Adipocyte (in vitro differentiated cells): ENCODE measurements around the gene CLNK.

Experiments
- DNase-seq: peaks from one replicate; pipeline ENCODE4 v3.0.0-alpha.2; 2015; ENCODE audit warnings: low read depth
- H3K27me3 ChIP-seq: replicated peaks from 2 replicates; pipeline ENCODE4 v1.7.0; 2013; ENCODE audit warnings: mild to moderate bottlenecking, low read length, moderate library complexity; ENCODE audit not compliant: control insufficient read depth, insufficient read depth
- H3K36me3 ChIP-seq: 2 replicates; pipeline ENCODE4 v1.7.0; 2013; ENCODE audit warnings: low read length, mild to moderate bottlenecking, moderate library complexity; ENCODE audit not compliant: control insufficient read depth, insufficient read depth, severe bottlenecking
- H3K4me1 ChIP-seq: 2 replicates; pipeline ENCODE4 v1.7.0; 2013; ENCODE audit warnings: mild to moderate bottlenecking, low read length, moderate library complexity; ENCODE audit not compliant: control insufficient read depth, insufficient read depth
- H3K4me3 ChIP-seq: 2 replicates; pipeline ENCODE4 v1.7.0; 2013; ENCODE audit warnings: mild to moderate bottlenecking, low read length, moderate library complexity
- H3K9ac ChIP-seq: 2 replicates; pipeline ENCODE4 v1.7.0; 2013; ENCODE audit warnings: mild to moderate bottlenecking, low read length, moderate library complexity
- H3K9me3 ChIP-seq: 2 replicates; pipeline ENCODE4 v1.7.0; 2013; ENCODE audit warnings: mild to moderate bottlenecking, low read length, moderate library complexity; ENCODE audit not compliant: control insufficient read depth

CLNK gene, protein sequence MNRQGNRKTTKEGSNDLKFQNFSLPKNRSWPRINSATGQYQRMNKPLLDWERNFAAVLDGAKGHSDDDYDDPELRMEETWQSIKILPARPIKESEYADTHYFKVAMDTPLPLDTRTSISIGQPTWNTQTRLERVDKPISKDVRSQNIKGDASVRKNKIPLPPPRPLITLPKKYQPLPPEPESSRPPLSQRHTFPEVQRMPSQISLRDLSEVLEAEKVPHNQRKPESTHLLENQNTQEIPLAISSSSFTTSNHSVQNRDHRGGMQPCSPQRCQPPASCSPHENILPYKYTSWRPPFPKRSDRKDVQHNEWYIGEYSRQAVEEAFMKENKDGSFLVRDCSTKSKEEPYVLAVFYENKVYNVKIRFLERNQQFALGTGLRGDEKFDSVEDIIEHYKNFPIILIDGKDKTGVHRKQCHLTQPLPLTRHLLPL

DNA sequence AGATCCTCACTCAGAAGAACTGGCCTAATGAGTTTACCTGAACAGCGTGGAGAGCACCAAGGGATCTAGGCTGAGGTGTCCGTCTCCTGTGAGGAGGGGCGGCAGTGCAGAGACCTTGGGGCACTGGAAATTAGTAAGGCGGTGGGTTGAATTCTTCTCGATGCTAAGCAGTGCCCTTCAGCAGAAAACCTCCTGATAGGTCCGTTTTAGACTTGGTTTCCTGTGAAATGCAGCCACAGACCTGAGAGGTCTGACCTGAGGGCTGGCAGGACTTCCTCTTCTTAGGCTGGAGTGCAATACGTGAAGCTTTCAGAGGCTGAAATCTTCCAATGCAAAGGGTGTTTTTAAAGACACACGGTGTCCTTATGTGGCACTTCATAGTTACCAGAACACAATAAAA, at the start of gene CLNK:
Gene CLNK, minus strand, starts transcription at position 138 of the 400 bp plus-strand sequence. CDS start 16,899 bp downstream, outside the sequence.
- Histone ChIP-seq H3K36me3 (no peaks in the 10 kb centered on the region), H3K9me3 (no peaks in the 10 kb centered on the region), H3K27me3 (no peaks in the 10 kb centered on the region), H3K9ac (no peak within 1 kb of the TSS), H3K4me3 (no peak within 1 kb of the TSS), H3K4me1 (no peaks in the 10 kb centered on the region)
- DNase-seq, result no peak

DNA sequence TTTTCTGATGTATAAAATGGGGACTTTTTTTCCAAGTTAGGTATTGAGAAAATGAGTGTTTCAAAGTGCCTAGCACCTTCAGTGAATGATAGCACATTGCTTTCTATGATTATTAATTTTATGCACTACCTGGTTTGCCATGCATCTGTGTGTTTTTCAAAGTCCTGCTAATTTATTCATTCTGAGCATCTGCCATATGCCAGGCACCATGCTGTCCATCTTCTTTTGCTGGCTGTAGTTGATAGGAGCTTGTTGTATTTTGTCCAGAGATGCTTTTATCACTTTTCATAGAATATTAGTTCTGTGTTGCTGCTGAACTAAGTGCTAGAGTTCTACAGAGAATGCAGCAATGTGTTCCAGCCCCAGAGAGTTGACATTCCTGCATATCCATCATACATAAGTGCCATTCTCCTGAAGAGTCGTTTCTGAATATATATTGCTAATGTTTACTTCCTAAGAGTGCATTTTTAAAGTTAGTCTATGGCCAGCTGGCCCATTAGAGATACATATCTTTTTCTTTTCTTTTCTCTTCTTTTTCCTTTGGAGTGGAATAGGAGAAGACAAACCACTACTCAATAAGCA, 49.0 kb upstream of the CLNK start:
- H3K9me3 ChIP-seq, result no peaks in the 10 kb centered on the region
- no peak for DNase-seq
- H3K27me3 ChIP-seq, result no peaks in the 10 kb centered on the region
- no peak overlapping the region for H3K9ac ChIP-seq
- H3K36me3 ChIP-seq, result no peaks in the 10 kb centered on the region
- no peaks in the 10 kb centered on the region for H3K4me1 ChIP-seq
- no peak overlapping the region for H3K4me3 ChIP-seq

DNA sequence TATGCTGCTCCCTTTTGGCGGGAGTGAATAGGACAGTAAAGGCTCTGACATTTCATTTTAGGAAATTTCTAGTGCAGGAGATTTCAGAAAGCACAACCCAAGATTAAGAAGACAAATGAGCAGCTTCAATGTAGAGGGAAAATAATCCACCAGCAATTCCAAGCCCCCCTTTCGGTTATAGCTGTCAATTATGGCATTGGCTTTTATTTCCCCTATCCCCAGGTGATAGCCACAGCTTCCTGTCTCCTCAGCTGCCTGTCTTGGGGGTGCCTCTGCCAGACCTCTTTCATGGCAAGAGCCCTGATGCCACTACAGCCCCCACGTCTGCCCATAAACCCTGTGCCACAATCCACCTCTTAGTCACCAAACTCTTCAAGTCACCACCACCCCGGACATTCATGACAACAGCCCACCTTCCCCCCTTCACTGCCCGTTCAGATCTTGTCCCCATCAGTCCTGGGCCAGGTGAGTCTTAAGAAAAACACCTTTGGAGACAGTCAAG, 48.4 kb upstream of the CLNK start:
- H3K9ac ChIP-seq, result no peak overlapping the region
- H3K9me3 ChIP-seq, result no peaks in the 10 kb centered on the region
- H3K27me3 ChIP-seq, result no peaks in the 10 kb centered on the region
- no peak overlapping the region for H3K4me3 ChIP-seq
- DNase-seq, result no peak
- no peaks in the 10 kb centered on the region for H3K4me1 ChIP-seq
- no peaks in the 10 kb centered on the region for H3K36me3 ChIP-seq

DNA sequence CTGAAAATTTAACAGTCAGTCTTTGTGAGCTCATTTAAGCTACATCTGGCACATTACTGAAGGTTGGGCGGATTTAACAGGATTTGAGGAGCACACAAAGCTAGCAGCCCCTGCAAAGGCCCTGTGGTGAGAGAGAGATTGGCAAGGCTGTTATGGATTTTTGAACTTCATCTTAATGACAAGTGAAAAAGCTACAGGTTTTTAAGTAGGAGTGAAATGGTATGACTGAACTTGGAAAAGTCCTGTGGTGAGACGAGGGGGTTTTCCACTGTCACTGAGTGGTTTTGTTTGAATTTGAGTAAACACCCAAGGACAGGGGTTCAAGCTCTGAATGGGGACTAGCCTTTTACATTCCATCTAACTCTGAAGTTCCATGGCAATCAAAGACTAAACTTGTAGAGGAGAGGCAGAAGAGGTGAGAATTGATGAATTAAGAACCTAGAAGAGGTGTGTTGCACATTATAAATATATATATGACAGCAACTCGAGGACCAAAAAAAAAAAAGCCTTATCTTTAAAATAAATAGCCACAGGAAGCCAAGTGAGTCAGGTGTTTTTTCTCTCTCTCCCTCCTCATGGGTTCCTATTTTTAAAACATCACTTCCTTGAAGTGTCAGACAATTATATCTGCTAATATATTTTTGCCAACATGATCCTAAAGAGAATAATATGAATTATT, 47.8 kb upstream of the CLNK start:
- Histone ChIP-seq H3K27me3 (no peaks in the 10 kb centered on the region), H3K9ac (no peak overlapping the region), H3K36me3 (no peaks in the 10 kb centered on the region), H3K9me3 (no peaks in the 10 kb centered on the region), H3K4me3 (no peak overlapping the region), H3K4me1 (no peaks in the 10 kb centered on the region)
- DNase-seq, result no peak

DNA sequence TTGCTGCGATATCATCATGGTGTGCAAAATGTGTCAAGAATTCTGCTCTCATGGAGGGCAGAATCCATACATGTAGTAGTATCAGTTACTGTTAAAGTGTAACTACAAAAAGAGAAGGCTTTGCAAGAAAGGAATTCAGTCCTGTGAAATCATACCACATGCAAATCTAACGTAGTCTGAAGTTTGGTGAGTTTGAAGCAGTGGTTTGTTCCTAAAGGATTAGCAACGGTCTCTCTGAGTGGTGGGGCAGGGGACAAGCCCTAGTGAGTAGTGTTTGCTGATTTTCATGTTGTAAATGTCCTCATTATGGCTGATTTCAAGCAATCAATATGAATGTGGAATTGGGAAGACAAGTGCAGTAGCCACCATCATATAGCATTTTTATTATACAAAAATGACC, 47.1 kb upstream of the CLNK start:
- no peak for DNase-seq
- no peak overlapping the region for H3K4me3 ChIP-seq
- no peak overlapping the region for H3K9ac ChIP-seq
- no peaks in the 10 kb centered on the region for H3K9me3 ChIP-seq
- H3K27me3 ChIP-seq, result no peaks in the 10 kb centered on the region
- H3K36me3 ChIP-seq, result no peaks in the 10 kb centered on the region
- no peaks in the 10 kb centered on the region for H3K4me1 ChIP-seq

DNA sequence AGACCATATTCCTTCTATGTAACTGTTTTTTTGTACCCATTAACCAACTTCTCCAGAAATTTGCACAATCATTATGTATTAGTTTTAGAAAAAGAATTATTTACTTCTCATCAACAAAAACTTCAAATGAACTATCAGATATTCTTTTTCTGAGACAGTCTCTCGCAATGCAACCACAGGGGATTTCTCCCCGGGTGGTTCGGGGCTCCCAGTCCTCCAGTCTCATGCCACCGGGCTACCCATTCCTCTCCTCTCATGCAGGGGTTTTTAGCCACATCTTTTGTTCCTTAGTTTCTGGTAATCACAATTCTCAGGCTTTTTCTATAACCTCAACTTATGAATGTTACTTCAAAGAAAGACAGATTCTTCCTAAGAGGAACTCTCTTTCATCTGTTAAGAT, 46.6 kb upstream of the CLNK start:
- no peaks in the 10 kb centered on the region for H3K9me3 ChIP-seq
- H3K4me3 ChIP-seq, result no peak overlapping the region
- no peak for DNase-seq
- no peak overlapping the region for H3K9ac ChIP-seq
- no peaks in the 10 kb centered on the region for H3K4me1 ChIP-seq
- no peaks in the 10 kb centered on the region for H3K27me3 ChIP-seq
- H3K36me3 ChIP-seq, result no peaks in the 10 kb centered on the region

DNA sequence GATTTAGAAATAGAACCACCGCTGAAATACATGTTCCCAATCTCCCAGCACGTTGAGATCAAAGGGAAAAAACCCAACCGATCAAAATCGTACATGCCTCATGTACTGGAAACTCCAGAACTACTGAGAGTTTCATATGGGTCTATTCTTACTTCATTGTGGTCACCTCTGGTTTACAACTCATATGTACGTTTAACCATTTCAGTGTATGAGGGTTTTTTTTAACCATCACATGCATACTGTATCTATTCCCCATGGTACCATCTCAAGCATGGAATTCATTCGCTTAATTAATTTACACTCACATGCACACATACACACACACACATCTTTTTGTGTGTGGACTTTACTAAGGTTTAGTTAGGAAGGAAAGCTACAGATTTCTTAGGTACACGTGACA, 46.0 kb upstream of the CLNK start:
- no peaks in the 10 kb centered on the region for H3K27me3 ChIP-seq
- no peak overlapping the region for H3K9ac ChIP-seq
- no peak for DNase-seq
- no peaks in the 10 kb centered on the region for H3K9me3 ChIP-seq
- no peak overlapping the region for H3K4me3 ChIP-seq
- H3K4me1 ChIP-seq, result no peaks in the 10 kb centered on the region
- no peaks in the 10 kb centered on the region for H3K36me3 ChIP-seq

DNA sequence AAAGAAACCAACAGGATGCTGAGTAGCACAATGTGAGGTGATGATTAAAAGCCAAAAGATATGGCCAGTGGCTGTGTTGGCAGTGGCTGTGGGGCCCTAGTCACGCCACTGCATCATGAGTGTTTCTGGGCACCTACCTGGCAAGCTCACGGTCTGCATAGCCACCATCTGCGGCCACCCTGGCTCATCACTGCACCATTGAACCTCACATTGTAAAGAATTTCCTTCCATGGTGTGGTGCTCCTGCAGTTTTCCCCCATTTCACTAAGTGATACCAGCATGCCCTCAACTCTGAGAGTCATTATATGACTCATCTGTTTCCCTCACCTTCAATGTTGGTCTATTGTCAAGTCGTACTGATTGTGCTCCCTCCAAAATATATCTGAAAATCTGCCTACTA, 45.5 kb upstream of the CLNK start:
- DNase-seq, result no peak
- no peaks in the 10 kb centered on the region for H3K27me3 ChIP-seq
- H3K4me1 ChIP-seq, result no peaks in the 10 kb centered on the region
- no peaks in the 10 kb centered on the region for H3K9me3 ChIP-seq
- no peak overlapping the region for H3K4me3 ChIP-seq
- H3K36me3 ChIP-seq, result no peaks in the 10 kb centered on the region
- H3K9ac ChIP-seq, result no peak overlapping the region

DNA sequence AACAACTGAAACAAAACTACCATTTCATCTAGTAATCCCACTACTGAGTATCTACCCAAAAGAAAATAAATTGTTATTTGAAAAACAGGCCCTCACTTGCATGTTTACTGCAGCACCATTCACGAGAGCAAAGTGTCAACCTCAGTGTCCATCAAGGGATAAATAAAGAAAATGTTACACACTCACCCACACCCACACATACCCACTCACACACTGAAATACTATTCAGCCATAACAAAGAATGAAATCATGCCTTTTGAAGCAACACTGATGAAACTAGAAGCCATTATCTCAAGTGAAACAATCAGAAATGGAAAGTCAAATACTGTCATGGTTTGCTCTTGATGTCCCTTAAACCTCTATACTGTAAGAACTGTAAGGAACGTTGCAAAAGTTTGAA, 44.8 kb upstream of the CLNK start:
- Histone ChIP-seq H3K9ac (no peak overlapping the region), H3K4me3 (no peak overlapping the region)

DNA sequence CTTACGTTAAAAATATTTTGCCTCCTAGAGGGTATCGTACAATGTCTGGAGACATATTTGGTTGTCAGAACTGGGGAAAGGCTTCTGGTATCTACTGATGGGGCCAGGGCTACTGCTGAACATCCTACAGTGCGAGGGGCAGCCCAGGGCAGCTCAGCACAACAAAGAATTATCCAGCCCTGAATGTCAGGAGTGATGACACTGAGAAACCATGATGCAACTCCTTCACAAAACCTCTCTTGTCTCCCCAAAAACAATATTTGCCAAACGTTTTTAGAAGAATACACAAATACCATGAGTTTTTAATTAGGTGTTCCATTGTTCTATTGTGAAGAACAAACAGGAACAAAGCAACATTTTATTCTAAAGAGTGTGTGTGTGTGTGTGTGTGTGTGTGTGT, 43.4 kb upstream of the CLNK start:
- H3K4me1 ChIP-seq, result no peaks in the 10 kb centered on the region
- H3K36me3 ChIP-seq, result no peaks in the 10 kb centered on the region
- H3K4me3 ChIP-seq, result no peak overlapping the region
- no peaks in the 10 kb centered on the region for H3K27me3 ChIP-seq
- no peak for DNase-seq
- H3K9ac ChIP-seq, result no peak overlapping the region
- H3K9me3 ChIP-seq, result no peaks in the 10 kb centered on the region

More for the DNA sequence above, 44.8 kb upstream of the CLNK start:
- no peaks in the 10 kb centered on the region for H3K9me3 ChIP-seq
- H3K36me3 ChIP-seq, result no peaks in the 10 kb centered on the region
- no peaks in the 10 kb centered on the region for H3K27me3 ChIP-seq
- no peak for DNase-seq
- no peaks in the 10 kb centered on the region for H3K4me1 ChIP-seq

DNA sequence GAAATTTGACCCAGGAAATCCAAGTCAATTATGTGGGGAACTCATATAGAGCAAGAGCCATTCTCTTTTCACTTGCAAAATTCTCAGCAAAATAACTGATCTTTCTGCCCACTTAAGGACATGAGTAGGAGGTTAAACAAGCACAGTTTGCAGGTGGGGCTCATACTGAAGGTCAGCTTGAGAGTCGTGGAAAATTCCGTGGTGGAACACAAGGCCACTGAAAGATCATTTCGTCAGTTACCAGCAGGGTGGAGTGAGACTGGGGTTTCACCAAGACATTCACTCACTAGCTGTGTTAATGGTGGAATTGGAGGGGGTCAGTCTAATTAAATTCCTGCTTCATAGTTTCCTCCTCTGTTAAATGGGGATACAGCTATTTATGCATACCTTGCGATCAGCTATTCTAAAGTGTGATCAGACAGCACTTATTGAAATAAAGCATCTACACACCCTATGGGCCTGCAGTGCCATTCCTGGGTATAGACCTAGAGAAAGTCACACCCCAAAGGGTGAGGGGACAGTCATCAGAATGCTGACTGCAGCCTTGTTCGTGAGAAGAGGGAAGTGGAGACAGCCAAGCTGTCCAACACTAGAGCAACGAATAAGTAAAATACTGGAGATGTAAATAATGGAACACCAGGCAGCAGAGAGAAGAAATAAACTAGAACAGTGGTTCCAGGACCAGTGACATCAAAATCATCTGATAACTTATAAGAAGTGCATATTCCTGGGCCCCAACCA, 42.7 kb upstream of the CLNK start:
- no peaks in the 10 kb centered on the region for H3K36me3 ChIP-seq
- no peaks in the 10 kb centered on the region for H3K4me1 ChIP-seq
- no peak overlapping the region for H3K4me3 ChIP-seq
- no peaks in the 10 kb centered on the region for H3K27me3 ChIP-seq
- no peaks in the 10 kb centered on the region for H3K9me3 ChIP-seq
- H3K9ac ChIP-seq, result no peak overlapping the region
- no peak for DNase-seq
